DOHH2 (cell line): ENCODE results near the gene DOHH.
"Not testable (repeated sequence)": the region's sequence is repeated elsewhere in the genome, so short reads cannot be mapped to it uniquely, and the experiment has no call there.

Source experiments
- CTCF ChIP-seq: fragments of 200-600 bp; sonication (generic); IDR thresholded peaks from one replicate; pipeline ENCODE4 v1.5.1; 2014; ENCODE audit warnings: antibody characterized with exemption, mild to moderate bottlenecking, low read depth, low read length; ENCODE audit not compliant: poor library complexity, severe bottlenecking
- EZH2phosphoT487 ChIP-seq: fragments of 200-600 bp; sonication (generic); IDR thresholded peaks from 2 replicates; pipeline ENCODE4 v1.6.1; 2017; ENCODE audit warnings: borderline replicate concordance, mild to moderate bottlenecking, antibody characterized with exemption, low read length, moderate library complexity, mixed read lengths

- not testable (repeated sequence) for TF ChIP-seq CTCF, EZH2phosphoT487
These were observed 53.8 kb downstream of the DOHH start for GRCh38 chr19:3446657-3447056.
